Endometrium (tissue), 2 donors: ENCODE measurements around the gene ARID1B.

Source experiments
- FAIRE-seq: peaks from 2 replicates; lab custom pipeline; 2012; peaks lifted over from hg19 to GRCh38; lab: Jason Lieb, UNC
- donor health status: control.
- donor health status: control.

Gene ARID1B

DNA sequence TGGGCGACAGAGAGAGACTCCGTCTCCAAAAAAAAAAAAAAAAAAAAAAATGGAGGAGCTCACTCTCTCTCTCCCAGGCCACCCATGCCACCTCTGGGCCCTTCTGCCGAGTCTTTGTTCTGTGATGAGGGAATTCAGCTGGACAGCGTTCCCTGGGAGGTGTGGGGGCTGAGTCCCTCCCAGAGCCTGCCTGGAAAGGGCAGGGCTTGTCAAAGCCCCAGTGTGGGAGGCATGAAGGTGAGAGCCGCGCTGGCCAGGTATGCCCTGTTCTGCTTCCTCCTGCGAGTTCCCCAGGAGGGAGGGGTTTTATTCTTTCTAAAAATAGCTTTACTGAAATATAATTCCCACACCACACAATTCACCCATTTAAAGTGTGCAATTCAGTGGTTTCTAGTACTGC lies 476.5 kb downstream of the ARID1B start:
- no peak for FAIRE-seq

DNA sequence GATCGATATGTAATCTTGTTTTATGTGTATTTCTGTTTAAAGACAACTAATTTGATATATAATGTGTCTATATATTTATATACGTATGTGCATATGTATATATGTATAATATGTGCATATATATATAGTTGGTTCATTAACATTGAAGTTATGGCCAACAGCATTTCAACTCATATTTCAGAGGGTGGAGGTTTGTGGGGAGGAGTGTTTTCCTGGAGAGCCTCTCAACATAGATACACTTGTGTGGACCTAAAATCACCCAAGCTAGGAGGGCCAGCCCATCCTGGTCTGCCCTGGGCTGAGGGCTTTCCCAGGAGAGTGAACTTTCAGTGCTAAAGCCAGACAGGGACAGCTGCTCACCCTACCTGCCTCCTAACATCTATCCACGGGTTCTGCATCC lies 477.4 kb downstream of the ARID1B start:
- no peak for FAIRE-seq

- no peak for FAIRE-seq
These were observed 477.9 kb downstream of the ARID1B start for GRCh38 chr6:157255079-157255478.

GRCh38 chr6:157258878-157259277 lies 481.7 kb downstream of the ARID1B start:
- FAIRE-seq, result no peak

GRCh38 chr6:157259443-157259842 lies 482.3 kb downstream of the ARID1B start:
- FAIRE-seq, result no peak
